Upper lobe of left lung (tissue), 6 donors: ENCODE measurements around the gene SCG5. TPM values are rescaled to one million over a fixed set of nuclear protein-coding genes. Genes with fewer than 3 reads are reported as not detected.

ENCODE experiments used
- ATAC-seq, 2 donors: fragments of 200-7000 bp; cut with Tn5 transposase; one replicate each; pipeline ENCODE4 v1.9.1; 2022; ENCODE audit warnings: mild to moderate bottlenecking in 2 of 2, moderate library complexity in 2 of 2; ENCODE audit not compliant: low FRiP score in 2 of 2
- DNase-seq, 2 donors: peaks; one replicate each; pipeline ENCODE4 v3.0.0-alpha.2; 2019 to 2020
- H3K27ac ChIP-seq, 4 donors: fragments of 200-600 bp; sonication (generic); one replicate each; pipeline ENCODE4 v1.5.1; 2016 to 2019
- H3K27me3 ChIP-seq, 4 donors: fragments of 200-600 bp; sonication (generic); one replicate each; pipeline ENCODE4 v1.5.1; 2017 to 2019
- H3K36me3 ChIP-seq, 4 donors: fragments of 200-600 bp; sonication (generic); one replicate each; pipeline ENCODE4 v1.5.1; 2016 to 2019
- H3K4me1 ChIP-seq, 4 donors: fragments of 200-600 bp; sonication (generic); one replicate each; pipeline ENCODE4 v1.5.1; 2018 to 2019
- H3K4me3 ChIP-seq, 4 donors: fragments of 200-600 bp; sonication (generic); one replicate each; pipeline ENCODE4 v1.5.1; 2017 to 2019; ENCODE audit warnings: mild to moderate bottlenecking in 2 of 4, moderate library complexity in 1 of 4
- H3K9me3 ChIP-seq, 4 donors: fragments of 200-600 bp; sonication (generic); one replicate each; pipeline ENCODE4 v1.5.1; 2018 to 2019
- EP300 ChIP-seq, 4 donors: sonication (generic); formaldehyde crosslinking; IDR thresholded peaks; one replicate each; pipeline ENCODE4 v1.5.1; 2017; ENCODE audit warnings: antibody characterized with exemption in 4 of 4, control low read depth in 2 of 4
- POLR2A ChIP-seq, 4 donors: fragments of 450-650 bp; IDR thresholded peaks; one replicate each; pipeline ENCODE4 v1.5.1; 2016 to 2017; ENCODE audit warnings: antibody characterized with exemption in 4 of 4, mild to moderate bottlenecking in 2 of 4
- POLR2AphosphoS5 ChIP-seq, 2 donors: sonication (generic); formaldehyde crosslinking; IDR thresholded peaks; one replicate each; pipeline ENCODE4 v1.5.1; 2017; ENCODE audit warnings: antibody characterized with exemption in 2 of 2
- WGBS, 2 donors: methylation state at CpG; one replicate each; pipeline ENCODE4 v1.1.5; 2017 to 2018; 5-methylcytosine and 5-hydroxymethylcytosine counted together
- total RNA-seq, 6 donors: library from RNA; depleted of rRNA in 4 of 6; stranded (reverse); fragments of >200 nt in 4 of 6; gene quantifications; one replicate each; pipeline versions ENCODE4 v1.1.0 to v1.2.1, GENCODE V29; 2016 to 2021
- TF ChIP-seq, protein P1 (sequence below), 6 experiments: fragments of 450-650 bp in 4 of 6; fragments of 200-600 bp in 2 of 6; sonication (generic) in 2 of 6; IDR thresholded peaks; one replicate each; pipeline ENCODE4 v1.5.1; 2016 to 2019; ENCODE audit warnings: antibody characterized with exemption in 6 of 6
- donor health status: DM: no; HTN: no; CAD: no; lungs with moderate emphysema.
- donor health status: DM: no; HTN: yes; CAD: no; lungs with severe emphysema.

Gene SCG5
- total RNA-seq, 6 donors from 2014 or later, result 0.61 to 1.7 (median 0.97) TPM; not detected in 3

DNA sequence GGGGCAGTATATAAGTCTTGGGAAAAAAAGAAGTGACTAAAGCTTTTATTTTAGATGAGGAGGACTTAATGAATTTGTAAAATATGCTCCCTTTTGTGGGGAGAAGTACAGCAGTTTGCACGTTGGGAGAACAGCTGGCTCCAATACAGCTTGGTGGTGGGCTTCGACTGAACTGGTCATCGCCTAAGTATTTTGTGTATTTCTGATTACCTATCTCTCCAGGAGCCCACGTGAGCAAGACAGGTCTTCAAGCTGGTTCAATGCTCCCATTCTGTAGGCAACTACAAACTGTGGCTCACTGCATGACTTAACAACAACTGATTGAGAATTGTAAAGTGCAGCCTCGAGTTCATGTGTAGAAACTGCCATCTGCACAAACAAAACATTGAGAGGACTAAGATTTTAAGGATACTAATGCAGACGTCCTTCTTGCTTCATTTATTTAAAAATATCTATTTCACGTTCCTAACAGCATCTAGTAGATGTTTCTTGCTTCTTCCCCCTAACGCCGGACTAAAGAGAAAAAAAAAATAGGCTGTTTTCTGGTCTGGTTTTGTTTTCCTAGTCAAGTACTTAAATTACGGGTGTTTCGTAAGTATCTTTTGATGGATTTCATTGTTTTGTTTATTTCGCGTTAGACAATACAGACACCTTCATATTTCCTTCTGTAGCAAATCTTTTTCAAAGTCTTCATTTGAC lies 74.9 kb downstream of the SCG5 start:
- 19 to 25% methylated on average over 13 of the region's 13 CpGs for WGBS, 2 donors
- Histone ChIP-seq H3K9me3 (no peaks in the 10 kb centered on the region), H3K4me3 (no peak overlapping the region), H3K27me3 (peaks cover 0 to 42% (median 20%) of the 10 kb centered on the region in 4 donors), H3K27ac (no peak overlapping the region), H3K4me1 (peaks cover 20 to 31% (median 24%) of the 10 kb centered on the region in 4 donors), H3K36me3 (no peaks in the 10 kb centered on the region)
- no peak for DNase-seq
- no peak for ATAC-seq
- TF ChIP-seq, protein P1, sequence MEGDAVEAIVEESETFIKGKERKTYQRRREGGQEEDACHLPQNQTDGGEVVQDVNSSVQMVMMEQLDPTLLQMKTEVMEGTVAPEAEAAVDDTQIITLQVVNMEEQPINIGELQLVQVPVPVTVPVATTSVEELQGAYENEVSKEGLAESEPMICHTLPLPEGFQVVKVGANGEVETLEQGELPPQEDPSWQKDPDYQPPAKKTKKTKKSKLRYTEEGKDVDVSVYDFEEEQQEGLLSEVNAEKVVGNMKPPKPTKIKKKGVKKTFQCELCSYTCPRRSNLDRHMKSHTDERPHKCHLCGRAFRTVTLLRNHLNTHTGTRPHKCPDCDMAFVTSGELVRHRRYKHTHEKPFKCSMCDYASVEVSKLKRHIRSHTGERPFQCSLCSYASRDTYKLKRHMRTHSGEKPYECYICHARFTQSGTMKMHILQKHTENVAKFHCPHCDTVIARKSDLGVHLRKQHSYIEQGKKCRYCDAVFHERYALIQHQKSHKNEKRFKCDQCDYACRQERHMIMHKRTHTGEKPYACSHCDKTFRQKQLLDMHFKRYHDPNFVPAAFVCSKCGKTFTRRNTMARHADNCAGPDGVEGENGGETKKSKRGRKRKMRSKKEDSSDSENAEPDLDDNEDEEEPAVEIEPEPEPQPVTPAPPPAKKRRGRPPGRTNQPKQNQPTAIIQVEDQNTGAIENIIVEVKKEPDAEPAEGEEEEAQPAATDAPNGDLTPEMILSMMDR (IDR thresholded peaks at IDR 0.05), result no peak
- no peak for TF ChIP-seq POLR2AphosphoS5 (IDR thresholded peaks at IDR 0.05)
- TF ChIP-seq POLR2A (IDR thresholded peaks at IDR 0.05), result no peak
- no peak for TF ChIP-seq EP300 (IDR thresholded peaks at IDR 0.05)

DNA sequence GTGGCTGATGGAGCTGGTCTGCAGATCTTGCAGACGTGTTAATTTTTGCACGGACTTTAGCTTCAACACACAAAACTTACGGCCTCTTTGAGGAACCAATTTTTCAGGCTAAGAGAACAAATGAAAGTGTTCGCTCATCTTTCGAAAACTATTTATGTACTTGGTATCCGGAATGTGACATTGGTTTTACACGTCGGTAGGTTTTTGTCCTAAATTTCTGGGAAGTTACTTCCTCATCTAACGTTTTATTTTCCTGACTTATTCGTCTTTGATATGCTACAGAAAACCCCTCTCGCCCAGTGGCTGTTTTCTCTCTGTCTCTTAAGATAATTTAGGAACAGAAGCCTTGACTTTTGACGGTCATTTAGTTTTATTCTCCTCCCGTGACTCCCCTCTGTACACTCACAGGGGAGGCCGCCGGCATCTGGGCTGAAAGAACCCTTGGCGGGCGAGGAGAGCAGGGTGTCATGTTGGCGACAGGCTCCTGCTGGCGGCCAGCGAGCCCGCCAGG lies 75.5 kb downstream of the SCG5 start:
- Histone ChIP-seq H3K27me3 (peaks cover 0 to 42% (median 20%) of the 10 kb centered on the region in 4 donors), H3K27ac (no peak overlapping the region), H3K36me3 (no peaks in the 10 kb centered on the region), H3K4me3 (peak overlapping the region in 2 of 4 donors; percentile 21 to 32), H3K9me3 (no peaks in the 10 kb centered on the region), H3K4me1 (peaks cover 20 to 31% (median 24%) of the 10 kb centered on the region in 4 donors)
- TF ChIP-seq EP300 (IDR thresholded peaks at IDR 0.05) (no peak), POLR2A (IDR thresholded peaks at IDR 0.05) (no peak), POLR2AphosphoS5 (IDR thresholded peaks at IDR 0.05) (no peak)
- TF ChIP-seq, protein P1 (IDR thresholded peaks at IDR 0.05), result no peak
- 9 to 10% methylated on average over 21 of the region's 21 CpGs for WGBS, 2 donors
- ATAC-seq, result peak in 1 of 2 donors; percentile 8
- no peak for DNase-seq

GRCh38 chr15:32717426-32718226 lies 76.1 kb downstream of the SCG5 start, which contains the start of gene GREM1:
Gene GREM1, plus strand, starts transcription at chr15:32718004. Its CDS starts 12,687 bp downstream, at chr15:32730691.
- H3K27me3 ChIP-seq, result peaks cover 0 to 42% (median 20%) of the 10 kb centered on the region in 4 donors
- peaks cover 20 to 31% (median 24%) of the 10 kb centered on the region in 4 donors for H3K4me1 ChIP-seq
- H3K4me3 ChIP-seq, result peak within 1 kb of the TSS in 3 of 4 donors; percentile 21 to 33 (median 32)
- peak in 1 of 2 donors; percentile 80 for DNase-seq
- peak in 1 of 2 donors; percentile 27 for ATAC-seq
- H3K9me3 ChIP-seq, result no peaks in the 10 kb centered on the region
- WGBS, 2 donors, result 0 to 2% methylated on average over 23 to 51 of the region's 99 CpGs
- H3K36me3 ChIP-seq, result no peaks in the 10 kb centered on the region
- TF ChIP-seq POLR2A (IDR thresholded peaks at IDR 0.05), result no peak
- TF ChIP-seq, protein P1 (IDR thresholded peaks at IDR 0.05), result no peak
- TF ChIP-seq EP300 (IDR thresholded peaks at IDR 0.05), result no peak
- TF ChIP-seq POLR2AphosphoS5 (IDR thresholded peaks at IDR 0.05), result no peak
- H3K27ac ChIP-seq, result no peak within 1 kb of the TSS

DNA sequence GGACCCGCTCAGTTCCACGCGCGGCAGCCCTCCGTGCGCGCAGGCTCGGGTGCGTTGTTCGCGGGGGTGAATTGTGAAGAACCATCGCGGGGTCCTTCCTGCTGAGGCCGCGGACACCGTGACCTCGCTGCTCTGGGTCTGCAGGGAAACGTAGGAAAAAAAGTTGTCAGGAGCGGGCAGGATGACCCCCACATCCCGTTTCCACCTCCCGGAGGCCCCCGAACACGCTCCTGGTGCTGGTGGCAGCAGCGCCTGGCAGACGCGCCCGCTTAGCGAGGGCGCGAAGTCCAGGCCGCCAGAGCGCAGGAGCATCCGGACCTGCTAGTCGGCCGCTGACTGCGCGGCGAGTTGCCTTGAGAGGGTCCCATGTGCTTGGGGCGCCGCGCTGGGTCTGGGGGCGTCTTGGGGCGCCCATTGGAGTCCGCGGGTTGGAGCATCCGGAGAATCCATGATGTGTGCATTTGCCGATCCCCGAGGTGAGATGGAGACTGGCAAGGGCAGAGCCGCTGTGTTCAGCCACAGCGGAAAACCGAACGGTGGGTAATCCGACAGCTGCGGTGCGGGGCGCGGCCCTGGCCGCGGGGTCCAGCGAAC lies 76.8 kb downstream of the SCG5 start:
- no peaks in the 10 kb centered on the region for H3K36me3 ChIP-seq
- peaks cover 0 to 42% (median 20%) of the 10 kb centered on the region in 4 donors for H3K27me3 ChIP-seq
- H3K27ac ChIP-seq, result no peak overlapping the region
- peak overlapping the region in 3 of 4 donors; percentile 17 to 33 (median 32) for H3K4me3 ChIP-seq
- ATAC-seq, result peak in 1 of 2 donors; percentile 5
- no peak for TF ChIP-seq POLR2AphosphoS5 (IDR thresholded peaks at IDR 0.05)
- TF ChIP-seq, protein P1 (IDR thresholded peaks at IDR 0.05), result no peak
- no peak for TF ChIP-seq POLR2A (IDR thresholded peaks at IDR 0.05)
- no peak for TF ChIP-seq EP300 (IDR thresholded peaks at IDR 0.05)
- H3K4me1 ChIP-seq, result peaks cover 20 to 31% (median 24%) of the 10 kb centered on the region in 4 donors
- no peaks in the 10 kb centered on the region for H3K9me3 ChIP-seq
- DNase-seq, result no peak
- 1 to 4% methylated on average over 15 to 41 of the region's 60 CpGs for WGBS, 2 donors
